Endometrial microvascular endothelial cells (primary cell): Measurements from ENCODE around the gene SNRNP48. TPM values are rescaled to one million over a fixed set of nuclear protein-coding genes. Genes with fewer than 3 reads are reported as not detected.

Source experiments
- in situ Hi-C: cut with HindIII; loops from 2 replicates; pipeline ENCODE4 v1.10.0; 2017; ENCODE audit warnings: low sequenced_read_pairs, low pct_unique_long_range_greater_than_20kb; ENCODE audit errors: inconsistent ontology term
- total RNA-seq: library from RNA; depleted of rRNA; stranded (reverse); fragments of >200 nt; gene quantifications from one replicate; pipeline ENCODE4 v1.2.3, GENCODE V29; 2015; ENCODE audit errors: inconsistent ontology term

The SNRNP48 gene
- total RNA-seq, 1 donor from 2014 or later, result 8.5 TPM

- in situ Hi-C loops, result no loop called here
Observed at GRCh38 chr6:7557652-7558051, 32.3 kb upstream of the SNRNP48 start.

- in situ Hi-C loops, result no loop called here
Observed at GRCh38 chr6:7558781-7559180, 31.2 kb upstream of the SNRNP48 start.

- in situ Hi-C loops, result no loop called here
Observed at GRCh38 chr6:7559196-7559595, 30.8 kb upstream of the SNRNP48 start.

GRCh38 chr6:7559651-7560385, 30.2 kb upstream of the SNRNP48 start:
- in situ Hi-C loops, result no loop called here

GRCh38 chr6:7561153-7561964, 28.6 kb upstream of the SNRNP48 start:
- in situ Hi-C loops, result no loop called here

- in situ Hi-C loops, result no loop called here
Observed at GRCh38 chr6:7562769-7563168, 27.2 kb upstream of the SNRNP48 start.

- in situ Hi-C loops, result no loop called here
Observed at GRCh38 chr6:7566107-7566506, 23.9 kb upstream of the SNRNP48 start.

GRCh38 chr6:7566617-7567173, 23.3 kb upstream of the SNRNP48 start:
- in situ Hi-C loops, result no loop called here

GRCh38 chr6:7568021-7568420, 22.0 kb upstream of the SNRNP48 start:
- in situ Hi-C loops, result no loop called here

- in situ Hi-C loops, result no loop called here
Observed at GRCh38 chr6:7569082-7569481, 20.9 kb upstream of the SNRNP48 start.

- in situ Hi-C loops, result no loop called here
Observed at GRCh38 chr6:7572213-7572943, 17.6 kb upstream of the SNRNP48 start.

GRCh38 chr6:7574500-7574899, 15.5 kb upstream of the SNRNP48 start:
- in situ Hi-C loops, result no loop called here

GRCh38 chr6:7578516-7578915, 11.5 kb upstream of the SNRNP48 start:
- in situ Hi-C loops, result no loop called here

- in situ Hi-C loops, result no loop called here
Observed at GRCh38 chr6:7578931-7579330, 11.1 kb upstream of the SNRNP48 start.

- in situ Hi-C loops, result no loop called here
Observed at GRCh38 chr6:7579851-7580250, 10.1 kb upstream of the SNRNP48 start.

GRCh38 chr6:7580537-7580926, 9.5 kb upstream of the SNRNP48 start:
- in situ Hi-C loops, result no loop called here

- in situ Hi-C loops, result no loop called here
Observed at GRCh38 chr6:7580927-7581618, 8.9 kb upstream of the SNRNP48 start.

GRCh38 chr6:7585287-7585930, 4.6 kb upstream of the SNRNP48 start:
- in situ Hi-C loops, result no loop called here
